ENCODE measurements around the gene OSBPL1A.

- TF ChIP-seq CTCF (IDR thresholded peaks at IDR 0.05; ENCODE audit: poor library complexity), result no peak
- no peak for TF ChIP-seq EZH2 (IDR thresholded peaks at IDR 0.05; ENCODE audit: borderline replicate concordance)
These were observed 137.6 kb downstream of the OSBPL1A start for GRCh38 chr18:24259869-24260641.
